GM18858 (cell line): ENCODE data around the gene CADPS.

ENCODE experiments used
- ATAC-seq: cut with Tn5 transposase; IDR thresholded peaks from one replicate; pipeline ENCODE4 v1.9.1; 2021; ENCODE audit not compliant: unreplicated experiment

Gene CADPS

GRCh38 chr3:62653796-62654195 is 221.4 kb downstream of the CADPS start:
- no peak for ATAC-seq

GRCh38 chr3:62647711-62648110 is 227.5 kb downstream of the CADPS start:
- no peak for ATAC-seq

- ATAC-seq = no peak
These were observed 230.7 kb downstream of the CADPS start for GRCh38 chr3:62644493-62644892.

GRCh38 chr3:62638316-62638715 is 236.9 kb downstream of the CADPS start:
- ATAC-seq = no peak

GRCh38 chr3:62636235-62636826 is 238.9 kb downstream of the CADPS start:
- no peak for ATAC-seq

GRCh38 chr3:62632510-62633294 is 242.5 kb downstream of the CADPS start:
- ATAC-seq = no peak

- no peak for ATAC-seq
These were observed 243.7 kb downstream of the CADPS start for GRCh38 chr3:62631488-62631887.

- no peak for ATAC-seq
These were observed 244.6 kb downstream of the CADPS start for GRCh38 chr3:62630664-62631063.

GRCh38 chr3:62625268-62625667 is 249.9 kb downstream of the CADPS start:
- ATAC-seq = no peak

GRCh38 chr3:62624185-62624584 is 251.0 kb downstream of the CADPS start:
- no peak for ATAC-seq

GRCh38 chr3:62622553-62623174 is 252.6 kb downstream of the CADPS start:
- peak; percentile 72 for ATAC-seq

GRCh38 chr3:62621925-62622324 is 253.3 kb downstream of the CADPS start:
- ATAC-seq = no peak

GRCh38 chr3:62621176-62621575 is 254.0 kb downstream of the CADPS start:
- no peak for ATAC-seq

- no peak for ATAC-seq
These were observed 259.9 kb downstream of the CADPS start for GRCh38 chr3:62615258-62615849.

- no peak for ATAC-seq
These were observed 260.7 kb downstream of the CADPS start for GRCh38 chr3:62614527-62614926.

GRCh38 chr3:62611541-62612240 is 263.5 kb downstream of the CADPS start:
- ATAC-seq = no peak

GRCh38 chr3:62607287-62608029 is 267.8 kb downstream of the CADPS start:
- ATAC-seq = no peak

GRCh38 chr3:62605413-62606068 is 269.7 kb downstream of the CADPS start:
- ATAC-seq = no peak

GRCh38 chr3:62604751-62605351 is 270.4 kb downstream of the CADPS start:
- no peak for ATAC-seq

GRCh38 chr3:62604298-62604697 is 270.9 kb downstream of the CADPS start:
- ATAC-seq = no peak
